HEK293 (cell line): Measurements from ENCODE around the gene ST3GAL5.
A peak's percentile ranks its signal among the peaks of the same experiment; 100 is the strongest.

Source experiments
- AEBP2 ChIP-seq: fragments of 450-650 bp; formaldehyde crosslinking; IDR thresholded peaks from 2 replicates; pipeline ENCODE4 v1.5.1; 2016; ENCODE audit warnings: missing biosample characterization, missing genetic modification characterization, borderline replicate concordance
- EGR2 ChIP-seq: fragments of 450-650 bp; formaldehyde crosslinking; IDR thresholded peaks from 2 replicates; pipeline ENCODE4 v1.5.1; 2016; ENCODE audit warnings: low read depth, missing biosample characterization, missing genetic modification characterization
- FEZF1 ChIP-seq: fragments of 450-650 bp; formaldehyde crosslinking; IDR thresholded peaks from 2 replicates; pipeline ENCODE4 v1.5.1; 2016; ENCODE audit warnings: missing biosample characterization, missing genetic modification characterization
- HOXD13 ChIP-seq: sonication (generic); formaldehyde crosslinking; IDR thresholded peaks from 2 replicates; pipeline ENCODE4 v1.8.0; 2022; ENCODE audit warnings: missing genetic modification reagents, borderline replicate concordance
- PATZ1 ChIP-seq: fragments of 450-650 bp; formaldehyde crosslinking; IDR thresholded peaks from 2 replicates; pipeline ENCODE4 v1.5.1; 2016; ENCODE audit warnings: missing biosample characterization, missing genetic modification characterization
- REST ChIP-seq: fragments of 450-650 bp; formaldehyde crosslinking; IDR thresholded peaks from 2 replicates; pipeline ENCODE4 v1.5.1; 2016; ENCODE audit warnings: missing biosample characterization, missing genetic modification characterization
- SETDB1 ChIP-seq: IDR thresholded peaks from one replicate; pipeline ENCODE4 v1.6.1; 2017; ENCODE audit warnings: mild to moderate bottlenecking, low read length, moderate library complexity, mixed read lengths; ENCODE audit not compliant: insufficient read length
- ZBTB8A ChIP-seq: fragments of 450-650 bp; formaldehyde crosslinking; IDR thresholded peaks from 2 replicates; pipeline ENCODE4 v1.5.1; 2016; ENCODE audit warnings: missing biosample characterization, missing genetic modification characterization
- ZFHX2 ChIP-seq: fragments of 450-650 bp; formaldehyde crosslinking; conservative IDR thresholded peaks from 2 replicates; pipeline ENCODE4 v1.5.1; 2016; ENCODE audit warnings: missing biosample characterization, missing genetic modification characterization
- ZNF133 ChIP-seq: fragments of 450-650 bp; formaldehyde crosslinking; IDR thresholded peaks from 2 replicates; pipeline ENCODE4 v1.5.1; 2016; ENCODE audit warnings: missing biosample characterization, missing genetic modification characterization
- ZNF148 ChIP-seq: fragments of 450-650 bp; formaldehyde crosslinking; IDR thresholded peaks from 2 replicates; pipeline ENCODE4 v1.5.0; 2017; ENCODE audit warnings: missing biosample characterization, missing genetic modification characterization, borderline replicate concordance
- ZNF16 ChIP-seq: fragments of 450-650 bp; formaldehyde crosslinking; IDR thresholded peaks from 2 replicates; pipeline ENCODE4 v1.5.1; 2016; ENCODE audit warnings: low read depth, missing biosample characterization, missing genetic modification characterization
- ZNF366 ChIP-seq: fragments of 450-650 bp; formaldehyde crosslinking; conservative IDR thresholded peaks from 2 replicates; pipeline ENCODE4 v1.5.1; 2016; ENCODE audit warnings: missing biosample characterization, missing genetic modification characterization
- ZNF423 ChIP-seq: fragments of 450-650 bp; formaldehyde crosslinking; IDR thresholded peaks from 2 replicates; pipeline ENCODE4 v1.5.1; 2016; ENCODE audit warnings: missing biosample characterization, missing genetic modification characterization
- ZNF514 ChIP-seq: fragments of 450-650 bp; formaldehyde crosslinking; IDR thresholded peaks from 2 replicates; pipeline ENCODE4 v1.5.1; 2016; ENCODE audit warnings: missing biosample characterization, missing genetic modification characterization
- ZNF549 ChIP-seq: fragments of 450-650 bp; IDR thresholded peaks from 2 replicates; pipeline ENCODE4 v1.5.1; 2018; ENCODE audit warnings: missing biosample characterization, missing genetic modification characterization, mild to moderate bottlenecking, inconsistent platforms, moderate library complexity
- ZNF707 ChIP-seq: fragments of 450-650 bp; formaldehyde crosslinking; IDR thresholded peaks from 2 replicates; pipeline ENCODE4 v1.5.1; 2016; ENCODE audit warnings: missing biosample characterization, missing genetic modification characterization
- ZSCAN16 ChIP-seq: fragments of 450-650 bp; formaldehyde crosslinking; IDR thresholded peaks from 2 replicates; pipeline ENCODE4 v1.5.1; 2016; ENCODE audit warnings: missing biosample characterization, missing genetic modification characterization
- ZSCAN30 ChIP-seq: fragments of 450-650 bp; IDR thresholded peaks from 2 replicates; pipeline ENCODE4 v1.5.1; 2018; ENCODE audit warnings: missing biosample characterization, mild to moderate bottlenecking, missing genetic modification characterization, moderate library complexity
- TF ChIP-seq, protein P1 (sequence below): fragments of 450-650 bp; formaldehyde crosslinking; IDR thresholded peaks from 2 replicates; pipeline ENCODE4 v1.5.1; 2016; ENCODE audit warnings: missing biosample characterization, missing genetic modification characterization
- TF ChIP-seq, protein P2 (sequence below): fragments of 450-650 bp; formaldehyde crosslinking; IDR thresholded peaks from 2 replicates; pipeline ENCODE4 v1.5.1; 2017; ENCODE audit warnings: missing biosample characterization, mild to moderate bottlenecking, missing genetic modification characterization, moderate library complexity
- TF ChIP-seq, protein P3 (sequence below): fragments of 450-650 bp; formaldehyde crosslinking; IDR thresholded peaks from 2 replicates; pipeline ENCODE4 v1.5.1; 2017; ENCODE audit warnings: missing biosample characterization, missing genetic modification characterization

The ST3GAL5 gene

DNA sequence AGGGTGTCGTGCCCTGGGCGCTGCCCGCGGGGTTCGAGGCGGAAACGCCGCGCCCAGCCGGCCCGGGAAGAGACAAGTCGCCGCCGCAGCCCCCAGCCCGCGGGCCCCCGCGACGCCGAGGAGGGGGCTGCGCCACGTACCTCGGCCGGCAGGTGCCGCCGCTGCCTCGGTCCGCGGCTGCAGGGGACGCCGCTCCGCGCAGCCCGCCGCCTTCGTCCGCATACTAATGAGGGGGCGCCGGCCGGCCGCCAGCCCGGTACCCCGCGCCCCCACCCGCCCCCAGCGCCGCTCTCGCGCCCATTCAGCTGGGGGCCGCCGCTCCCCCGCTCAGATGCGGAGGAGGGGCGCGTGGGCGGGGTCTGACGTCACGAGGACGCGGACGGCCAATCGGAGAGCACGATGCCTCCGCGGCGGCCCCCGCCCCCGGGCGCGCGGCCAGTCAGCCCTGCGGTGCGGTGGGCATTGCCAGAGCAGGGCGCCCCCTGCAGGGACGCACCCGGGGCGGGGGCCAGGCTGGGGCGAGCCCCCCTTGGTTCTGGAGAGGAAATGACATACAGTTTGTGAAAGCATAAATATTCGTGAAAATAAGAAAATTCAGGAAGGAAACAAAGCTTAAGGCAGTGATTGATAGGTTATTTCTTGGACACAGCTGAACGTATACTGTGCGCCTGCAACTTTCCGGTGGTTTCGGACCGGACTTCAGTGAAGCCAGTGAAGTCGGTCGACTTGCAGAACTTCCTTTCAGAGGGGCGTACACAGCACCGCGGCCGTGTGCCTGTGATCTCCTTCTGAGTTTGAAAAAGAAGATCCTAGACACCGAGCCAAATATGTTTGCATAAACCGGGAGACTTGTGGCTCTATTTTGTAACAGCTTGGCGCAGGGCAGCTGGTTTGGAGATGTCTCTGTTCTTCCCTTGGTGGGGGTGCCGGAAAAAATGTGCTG lies at the start of gene ST3GAL5 (continued):
- TF ChIP-seq FEZF1 (tag by site-specific recombination) (no peak), EGR2 (tag by site-specific recombination) (peak; percentile 50; the same call in 1 of the 2 replicates), ZNF514 (tag by site-specific recombination) (no peak), ZSCAN30 (tag by site-specific recombination) (peak; percentile 85), ZNF148 (no peak), HOXD13 (CRISPR knock-in tag) (no peak), PATZ1 (tag by site-specific recombination) (peak; percentile 91), ZBTB8A (peak; percentile 54), ZNF16 (tag by site-specific recombination) (no peak), ZNF707 (tag by site-specific recombination) (no peak), ZNF133 (tag by site-specific recombination) (no peak; the same call in 1 of the 2 replicates), SETDB1 (no peak), ZNF366 (tag by site-specific recombination) (no peak), REST (tag by site-specific recombination) (no peak), AEBP2 (tag by site-specific recombination) (no peak), ZSCAN16 (tag by site-specific recombination) (no peak), ZFHX2 (tag by site-specific recombination) (peak; percentile 93), ZNF549 (tag by site-specific recombination) (no peak), ZNF423 (0 out of 2 replicates have a peak, but pooled peaks have one; percentile 21)
- TF ChIP-seq, protein P1, sequence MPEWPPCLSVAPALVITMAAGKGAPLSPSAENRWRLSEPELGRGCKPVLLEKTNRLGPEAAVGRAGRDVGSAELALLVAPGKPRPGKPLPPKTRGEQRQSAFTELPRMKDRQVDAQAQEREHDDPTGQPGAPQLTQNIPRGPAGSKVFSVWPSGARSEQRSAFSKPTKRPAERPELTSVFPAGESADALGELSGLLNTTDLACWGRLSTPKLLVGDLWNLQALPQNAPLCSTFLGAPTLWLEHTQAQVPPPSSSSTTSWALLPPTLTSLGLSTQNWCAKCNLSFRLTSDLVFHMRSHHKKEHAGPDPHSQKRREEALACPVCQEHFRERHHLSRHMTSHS (tag by site-specific recombination): no peak
- TF ChIP-seq, protein P2, sequence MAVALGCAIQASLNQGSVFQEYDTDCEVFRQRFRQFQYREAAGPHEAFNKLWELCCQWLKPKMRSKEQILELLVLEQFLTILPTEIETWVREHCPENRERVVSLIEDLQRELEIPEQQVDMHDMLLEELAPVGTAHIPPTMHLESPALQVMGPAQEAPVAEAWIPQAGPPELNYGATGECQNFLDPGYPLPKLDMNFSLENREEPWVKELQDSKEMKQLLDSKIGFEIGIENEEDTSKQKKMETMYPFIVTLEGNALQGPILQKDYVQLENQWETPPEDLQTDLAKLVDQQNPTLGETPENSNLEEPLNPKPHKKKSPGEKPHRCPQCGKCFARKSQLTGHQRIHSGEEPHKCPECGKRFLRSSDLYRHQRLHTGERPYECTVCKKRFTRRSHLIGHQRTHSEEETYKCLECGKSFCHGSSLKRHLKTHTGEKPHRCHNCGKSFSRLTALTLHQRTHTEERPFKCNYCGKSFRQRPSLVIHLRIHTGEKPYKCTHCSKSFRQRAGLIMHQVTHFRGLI (tag by site-specific recombination): peak; percentile 33; the same call in 1 of the 2 replicates
- TF ChIP-seq, protein P3, sequence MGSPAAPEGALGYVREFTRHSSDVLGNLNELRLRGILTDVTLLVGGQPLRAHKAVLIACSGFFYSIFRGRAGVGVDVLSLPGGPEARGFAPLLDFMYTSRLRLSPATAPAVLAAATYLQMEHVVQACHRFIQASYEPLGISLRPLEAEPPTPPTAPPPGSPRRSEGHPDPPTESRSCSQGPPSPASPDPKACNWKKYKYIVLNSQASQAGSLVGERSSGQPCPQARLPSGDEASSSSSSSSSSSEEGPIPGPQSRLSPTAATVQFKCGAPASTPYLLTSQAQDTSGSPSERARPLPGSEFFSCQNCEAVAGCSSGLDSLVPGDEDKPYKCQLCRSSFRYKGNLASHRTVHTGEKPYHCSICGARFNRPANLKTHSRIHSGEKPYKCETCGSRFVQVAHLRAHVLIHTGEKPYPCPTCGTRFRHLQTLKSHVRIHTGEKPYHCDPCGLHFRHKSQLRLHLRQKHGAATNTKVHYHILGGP (tag by site-specific recombination): no peak
